NB4 (cell line): ENCODE data around the gene HNRNPCL1.

ENCODE experiments used
- CTCF ChIP-seq: IDR thresholded peaks from one replicate; pipeline ENCODE4 v1.5.1; 2012; ENCODE audit warnings: low read depth, low read length
- MAX ChIP-seq: IDR thresholded peaks from 2 replicates; pipeline ENCODE4 v1.6.1; 2011; ENCODE audit warnings: low read depth, low read length
- POLR2A ChIP-seq: IDR thresholded peaks from 2 replicates; pipeline ENCODE4 v1.6.1; 2011; ENCODE audit warnings: mild to moderate bottlenecking; ENCODE audit not compliant: insufficient read length; ENCODE audit errors: extremely low read depth

GRCh38 chr1:12810691-12811408 lies 37.7 kb downstream of the HNRNPCL1 start:
- TF ChIP-seq CTCF: no peak
- TF ChIP-seq POLR2A: no peak
- no peak for TF ChIP-seq MAX
